ENCODE data around the gene BRSK1.

BRSK1 gene

GRCh38 chr19:55266404-55266803 lies 17.4 kb upstream of the BRSK1 start:
- no peak for TF ChIP-seq CTCF (IDR thresholded peaks at IDR 0.05; ENCODE audit: control insufficient read depth, extremely low read depth, insufficient read depth)
- no peak for DNase-seq (ENCODE audit: low read depth)
- no peak overlapping the region for H3K4me3 ChIP-seq (ENCODE audit: low read depth, low read length)

GRCh38 chr19:55266840-55267239 lies 17.0 kb upstream of the BRSK1 start:
- no peak overlapping the region for H3K4me3 ChIP-seq (ENCODE audit: low read depth, low read length)
- no peak for DNase-seq (ENCODE audit: low read depth)
- no peak for TF ChIP-seq CTCF (IDR thresholded peaks at IDR 0.05; ENCODE audit: control insufficient read depth, extremely low read depth, insufficient read depth)

- DNase-seq (ENCODE audit: low read depth) = no peak
- H3K4me3 ChIP-seq (ENCODE audit: low read depth, low read length) = no peak overlapping the region
- TF ChIP-seq CTCF (IDR thresholded peaks at IDR 0.05; ENCODE audit: control insufficient read depth, extremely low read depth, insufficient read depth) = no peak
Measured at GRCh38 chr19:55269299-55269698, 14.5 kb upstream of the BRSK1 start.

GRCh38 chr19:55270172-55270942 lies 13.4 kb upstream of the BRSK1 start:
- DNase-seq (ENCODE audit: low read depth) = no peak
- TF ChIP-seq CTCF (IDR thresholded peaks at IDR 0.05; ENCODE audit: control insufficient read depth, extremely low read depth, insufficient read depth) = no peak
- H3K4me3 ChIP-seq (ENCODE audit: low read depth, low read length) = no peak overlapping the region

- no peak for TF ChIP-seq CTCF (IDR thresholded peaks at IDR 0.05; ENCODE audit: control insufficient read depth, extremely low read depth, insufficient read depth)
- DNase-seq (ENCODE audit: low read depth) = no peak
- no peak overlapping the region for H3K4me3 ChIP-seq (ENCODE audit: low read depth, low read length)
Measured at GRCh38 chr19:55272142-55272541, 11.7 kb upstream of the BRSK1 start.

GRCh38 chr19:55273978-55274707 lies 9.7 kb upstream of the BRSK1 start:
- H3K4me3 ChIP-seq (ENCODE audit: low read depth, low read length) = no peak overlapping the region
- no peak for DNase-seq (ENCODE audit: low read depth)
- TF ChIP-seq CTCF (IDR thresholded peaks at IDR 0.05; ENCODE audit: control insufficient read depth, extremely low read depth, insufficient read depth) = no peak

All from LNCaP clone FGC (cell line).